RWPE1 (cell line): Measurements from ENCODE around the gene ADAM17.

Experiments used
- CTCF ChIA-PET: fragments of 350-600 bp; sonication (Branson Sonifier 250); formaldehyde crosslinking; extraction: SDS; loops from one replicate; lab custom pipeline; 2021; lab: Yijun Ruan, JAX
- POLR2A ChIA-PET: fragments of 400-600 bp; formaldehyde crosslinking; extraction: SDS; loops from one replicate; lab custom pipeline; 2020; ENCODE audit warnings: antibody characterized with exemption; ENCODE audit not compliant: low non-redundant PET; lab: Yijun Ruan, JAX
- DNase-seq: peaks from one replicate; pipeline ENCODE4 v3.0.0; 2012; ENCODE audit warnings: low spot score
- H3K27ac ChIP-seq: fragments of 450-650 bp; 2 replicates; pipeline ENCODE4 v1.5.1; 2017
- CTCF ChIP-seq: fragments of 450-650 bp; conservative IDR thresholded peaks from 2 replicates; pipeline ENCODE4 v1.5.1; 2017; ENCODE audit warnings: low read depth, mild to moderate bottlenecking

ADAM17 gene

GRCh38 chr2:9494081-9494480 is 61.5 kb downstream of the ADAM17 start:
- no peak for DNase-seq
- no peak overlapping the region for H3K27ac ChIP-seq
- TF ChIP-seq CTCF = no peak
- ChIA-PET CTCF (interaction anchor here (0.5 kb wide), 1 partner anchor 31 kb away, joined by 4 read pairs; no protein-coding TSS in a partner anchor), POLR2A (no interaction called here)

GRCh38 chr2:9493478-9493877 is 62.2 kb downstream of the ADAM17 start:
- no peak overlapping the region for H3K27ac ChIP-seq
- POLR2A ChIA-PET = no interaction called here
- TF ChIP-seq CTCF = no peak
- CTCF ChIA-PET = no interaction called here
- no peak for DNase-seq

GRCh38 chr2:9492927-9493326 is 62.7 kb downstream of the ADAM17 start:
- POLR2A ChIA-PET = no interaction called here
- no peak overlapping the region for H3K27ac ChIP-seq
- CTCF ChIA-PET = interaction anchor here (0.6 kb wide), 1 partner anchor 277 kb away, joined by 4 read pairs; no protein-coding TSS in a partner anchor
- TF ChIP-seq CTCF = no peak
- DNase-seq = no peak

- no peak overlapping the region for H3K27ac ChIP-seq
- ChIA-PET CTCF (interaction anchor here (0.8 to 1.0 kb wide), 2 partner anchors 16 to 39 kb away, joined by 5 read pairs; no protein-coding TSS in a partner anchor), POLR2A (no interaction called here)
- no peak for TF ChIP-seq CTCF
- DNase-seq = no peak
These were observed 64.8 kb downstream of the ADAM17 start for GRCh38 chr2:9490789-9491188.

- no peak for TF ChIP-seq CTCF
- H3K27ac ChIP-seq = no peak overlapping the region
- DNase-seq = no peak
- ChIA-PET POLR2A (no interaction called here), CTCF (interaction anchor here (0.6 to 0.7 kb wide), 3 partner anchors 57 to 724 kb away, joined by 3 to 6 read pairs (median 3); no protein-coding TSS in a partner anchor)
These were observed 66.8 kb downstream of the ADAM17 start for GRCh38 chr2:9488583-9489547.

GRCh38 chr2:9484533-9484932 is 71.1 kb downstream of the ADAM17 start:
- no peak for DNase-seq
- ChIA-PET POLR2A (interaction anchor here (0.5 kb wide), 1 partner anchor 220 kb away, joined by 7 read pairs; no protein-coding TSS in a partner anchor), CTCF (no interaction called here)
- no peak for TF ChIP-seq CTCF
- H3K27ac ChIP-seq = 0 out of 2 replicates have a peak overlapping the region, but pooled peaks have one; percentile 21
